Endothelial cell of umbilical vein (primary cell): ENCODE data around the gene MAMDC2. TPM values are rescaled to one million over a fixed set of nuclear protein-coding genes. Genes with fewer than 3 reads are reported as not detected.

ENCODE experiments used
- BruUV-seq: library from RNA; stranded (reverse); fragments of 400-500 nt; replicated peaks from 2 replicates; lab custom pipeline; 2021; lab: Mats Ljungman, UMichigan
- CTCF ChIA-PET: fragments of 300-600, 350-600 bp; sonication (Branson Sonifier 250); formaldehyde crosslinking; loops from one replicate; lab custom pipeline; 2021; ENCODE audit warnings: antibody characterized with exemption, inconsistent platforms; lab: Charles Lee
- POLR2A ChIA-PET: fragments of 300-600, 350-600 bp; sonication (Branson Sonifier 250); formaldehyde crosslinking; loops from one replicate; lab custom pipeline; 2021; ENCODE audit warnings: antibody characterized with exemption, inconsistent platforms; lab: Charles Lee
- DNase-seq: peaks from one replicate; pipeline ENCODE4 v3.0.0-alpha.2; 2011; ENCODE audit warnings: low read depth, low spot score
- FAIRE-seq: peaks from 2 replicates; lab custom pipeline; 2011; peaks lifted over from hg19 to GRCh38; lab: Jason Lieb, UNC
- H2AFZ ChIP-seq: 2 replicates; pipeline ENCODE4 v1.6.0; 2012; ENCODE audit warnings: low read depth, low read length, control low read depth, inconsistent platforms
- H3K27ac ChIP-seq: 2 replicates; pipeline ENCODE4 v1.5.1; 2011; ENCODE audit warnings: low read depth, mild to moderate bottlenecking, control low read depth, low read length, moderate library complexity; ENCODE audit not compliant: insufficient read depth
- H3K27me3 ChIP-seq, 2 experiments: 2 replicates each; pipeline versions ENCODE4 v1.6.0 to v1.6.1; 2011; ENCODE audit warnings: low read length in 2 of 2, mixed read lengths in 1 of 2; ENCODE audit not compliant: control insufficient read depth in 2 of 2, insufficient read depth in 2 of 2
- H3K36me3 ChIP-seq, 2 experiments: 2 replicates in 1 of 2; 3 replicates in 1 of 2; pipeline ENCODE4 v1.5.1; 2011; ENCODE audit warnings: low read length in 2 of 2, mild to moderate bottlenecking in 1 of 2, moderate library complexity in 1 of 2; ENCODE audit not compliant: control insufficient read depth in 2 of 2, insufficient read depth in 2 of 2; ENCODE audit errors: extremely low read depth in 1 of 2
- H3K4me1 ChIP-seq: 3 replicates; pipeline ENCODE4 v1.5.1; 2011; ENCODE audit warnings: mild to moderate bottlenecking, low read length; ENCODE audit not compliant: control insufficient read depth, insufficient read depth; ENCODE audit errors: extremely low read depth
- H3K4me2 ChIP-seq: 2 replicates; pipeline ENCODE4 v1.6.1; 2011; ENCODE audit warnings: low read length, control low read depth, mixed read lengths; ENCODE audit not compliant: insufficient read depth
- H3K4me3 ChIP-seq, 3 experiments: fragments of 200-600 bp in 1 of 3; sonication (generic), shearing (Covaris generic) in 1 of 3; replicated peaks in 1 of 3; 2 replicates each; pipeline ENCODE4 v1.5.1; 2011 to 2016; ENCODE audit warnings: control low read depth in 3 of 3, low read length in 3 of 3, mild to moderate bottlenecking in 2 of 3, inconsistent platforms in 1 of 3, low read depth in 1 of 3, moderate library complexity in 1 of 3; ENCODE audit not compliant: insufficient read depth in 1 of 3
- H3K79me2 ChIP-seq: 2 replicates; pipeline ENCODE4 v1.6.0; 2012; ENCODE audit warnings: low read length, inconsistent platforms; ENCODE audit not compliant: control insufficient read depth, insufficient read depth
- H3K9ac ChIP-seq: replicated peaks from 2 replicates; pipeline ENCODE3; 2011; ENCODE audit warnings: low read length, control low read depth; ENCODE audit not compliant: insufficient read depth; ENCODE audit errors: extremely low read depth
- H3K9me1 ChIP-seq: replicated peaks from 3 replicates; pipeline ENCODE4 v1.6.0; 2011; ENCODE audit warnings: mild to moderate bottlenecking, low read length; ENCODE audit not compliant: control insufficient read depth, insufficient read depth; ENCODE audit errors: extremely low read depth
- H3K9me3 ChIP-seq: replicated peaks from 2 replicates; pipeline ENCODE4 v1.5.1; 2012; ENCODE audit warnings: low read length, inconsistent platforms; ENCODE audit not compliant: control insufficient read depth, insufficient read depth
- H4K20me1 ChIP-seq: replicated peaks from 2 replicates; pipeline ENCODE3; 2011; ENCODE audit warnings: mild to moderate bottlenecking, low read length; ENCODE audit not compliant: control insufficient read depth, insufficient read depth; ENCODE audit errors: extremely low read depth
- EZH2 ChIP-seq: IDR thresholded peaks from 2 replicates; pipeline ENCODE4 v1.6.1; 2012; ENCODE audit warnings: borderline replicate concordance, low read depth, mild to moderate bottlenecking, moderate library complexity, low read length, inconsistent platforms; ENCODE audit not compliant: severe bottlenecking
- FOS ChIP-seq: IDR thresholded peaks from 2 replicates; pipeline ENCODE4 v1.6.1; 2011; ENCODE audit warnings: mild to moderate bottlenecking, low read length, moderate library complexity, borderline replicate concordance; ENCODE audit not compliant: insufficient read depth
- GATA2 ChIP-seq: IDR thresholded peaks from 2 replicates; pipeline ENCODE4 v1.7.0; 2011; ENCODE audit warnings: low read depth, mild to moderate bottlenecking, moderate library complexity, mixed read lengths, low read length; ENCODE audit not compliant: insufficient read length, insufficient read depth
- JUN ChIP-seq: IDR thresholded peaks from 2 replicates; pipeline ENCODE4 v1.6.1; 2011; ENCODE audit warnings: borderline replicate concordance, low read depth; ENCODE audit not compliant: insufficient read length, insufficient read depth
- MYC ChIP-seq: IDR thresholded peaks from one replicate; pipeline ENCODE4 v1.6.1; 2011; ENCODE audit warnings: mild to moderate bottlenecking, low read depth, low read length
- POLR2AphosphoS5 ChIP-seq: IDR thresholded peaks from 2 replicates; pipeline ENCODE4 v1.6.1; 2012; ENCODE audit warnings: low read depth, mild to moderate bottlenecking, control low read depth, low read length, moderate library complexity; ENCODE audit not compliant: insufficient read depth
- dilution Hi-C: fragments of 300-500 bp; cut with MboI; formaldehyde crosslinking; loops from one replicate; pipeline ENCODE4 v1.15.0; 2019; ENCODE audit warnings: low sequenced_read_pairs; ENCODE audit not compliant: extremely low pct_ligation_motif_present
- intact Hi-C: fragments of 100-400 bp; cut with micrococcal nuclease; formaldehyde crosslinking; loops from one replicate; pipeline ENCODE4 v1.10.0; 2022
- polyA plus RNA-seq, 4 experiments: library from polyadenylated mRNA; depleted of rRNA in 3 of 4; stranded (reverse) in 3 of 4; unstranded in 1 of 4; fragments of >200 nt; gene quantifications; 2 replicates each; pipeline versions ENCODE4 v1.2.1 to v1.2.3, GENCODE V29; 2011 to 2012; ENCODE audit warnings: missing spikeins in 1 of 4
- total RNA-seq: library from RNA; stranded (reverse); gene quantifications from 2 replicates; pipeline ENCODE4 v1.2.3, GENCODE V29; 2021
- TF ChIP-seq, protein P1 (sequence below): IDR thresholded peaks from 2 replicates; pipeline ENCODE4 v1.6.1; 2011; ENCODE audit not compliant: insufficient read depth, insufficient read length
- TF ChIP-seq, protein P2 (sequence below), 2 donors: IDR thresholded peaks; 1 replicate in 1 of 2; 2 replicates in 1 of 2; pipeline ENCODE4 v1.5.1; 2011; ENCODE audit warnings: low read length in 2 of 2, mild to moderate bottlenecking in 2 of 2, moderate library complexity in 2 of 2, control low read depth in 1 of 2, inconsistent platforms in 1 of 2, low read depth in 1 of 2; ENCODE audit not compliant: insufficient read depth in 1 of 2; ENCODE audit errors: extremely low read depth in 1 of 2

Gene MAMDC2
- total and polyA plus RNA-seq, 2 donors (not counting 3 experiments of a cell fraction or from before 2014, with no cell fraction given) = 0.60 to 1.1 TPM

DNA sequence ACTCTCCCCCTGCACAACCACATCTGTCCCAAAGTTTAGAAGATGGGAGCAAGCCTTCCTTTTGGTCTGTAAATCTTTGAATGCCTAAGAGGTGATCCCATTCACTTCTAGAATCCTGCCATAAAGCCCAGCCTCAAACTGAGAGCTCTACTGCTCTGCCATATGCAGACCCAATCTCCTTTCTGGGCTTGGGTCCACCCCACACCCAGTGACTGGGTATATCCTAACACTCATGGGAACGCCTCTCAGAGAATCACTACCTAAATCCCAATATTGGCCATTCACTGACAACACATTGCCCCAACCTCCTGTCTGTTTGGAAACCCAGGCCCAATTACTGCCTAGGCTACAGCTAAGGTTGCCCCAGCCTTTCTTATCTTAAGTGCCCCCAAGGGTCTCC is 90.7 kb downstream of the MAMDC2 start:
- Histone ChIP-seq H2AFZ (no peak overlapping the region), H3K36me3 (no peaks in the 10 kb centered on the region), H3K9ac (no peak overlapping the region), H4K20me1 (no peaks in the 10 kb centered on the region), H3K4me1 (peaks cover 22% of the 10 kb centered on the region), H3K79me2 (no peaks in the 10 kb centered on the region), H3K9me1 (no peaks in the 10 kb centered on the region), H3K4me2 (no peak overlapping the region), H3K27me3 (no peaks in the 10 kb centered on the region), H3K27ac (no peak overlapping the region), H3K4me3 (no peak overlapping the region), H3K9me3 (no peaks in the 10 kb centered on the region)
- no peak for FAIRE-seq
- TF ChIP-seq JUN = no peak
- TF ChIP-seq EZH2 = no peak
- no peak for TF ChIP-seq MYC
- TF ChIP-seq, protein P1, sequence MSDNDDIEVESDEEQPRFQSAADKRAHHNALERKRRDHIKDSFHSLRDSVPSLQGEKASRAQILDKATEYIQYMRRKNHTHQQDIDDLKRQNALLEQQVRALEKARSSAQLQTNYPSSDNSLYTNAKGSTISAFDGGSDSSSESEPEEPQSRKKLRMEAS = no peak
- TF ChIP-seq FOS = no peak
- no peak for TF ChIP-seq GATA2
- TF ChIP-seq, protein P2, sequence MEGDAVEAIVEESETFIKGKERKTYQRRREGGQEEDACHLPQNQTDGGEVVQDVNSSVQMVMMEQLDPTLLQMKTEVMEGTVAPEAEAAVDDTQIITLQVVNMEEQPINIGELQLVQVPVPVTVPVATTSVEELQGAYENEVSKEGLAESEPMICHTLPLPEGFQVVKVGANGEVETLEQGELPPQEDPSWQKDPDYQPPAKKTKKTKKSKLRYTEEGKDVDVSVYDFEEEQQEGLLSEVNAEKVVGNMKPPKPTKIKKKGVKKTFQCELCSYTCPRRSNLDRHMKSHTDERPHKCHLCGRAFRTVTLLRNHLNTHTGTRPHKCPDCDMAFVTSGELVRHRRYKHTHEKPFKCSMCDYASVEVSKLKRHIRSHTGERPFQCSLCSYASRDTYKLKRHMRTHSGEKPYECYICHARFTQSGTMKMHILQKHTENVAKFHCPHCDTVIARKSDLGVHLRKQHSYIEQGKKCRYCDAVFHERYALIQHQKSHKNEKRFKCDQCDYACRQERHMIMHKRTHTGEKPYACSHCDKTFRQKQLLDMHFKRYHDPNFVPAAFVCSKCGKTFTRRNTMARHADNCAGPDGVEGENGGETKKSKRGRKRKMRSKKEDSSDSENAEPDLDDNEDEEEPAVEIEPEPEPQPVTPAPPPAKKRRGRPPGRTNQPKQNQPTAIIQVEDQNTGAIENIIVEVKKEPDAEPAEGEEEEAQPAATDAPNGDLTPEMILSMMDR (IDR thresholded peaks at IDR 0.05; ENCODE audit: extremely low read depth in 1 of 2, insufficient read depth in 1 of 2, low read depth in 1 of 2, low read length in 2 of 2) = no peak
- no peak for TF ChIP-seq POLR2AphosphoS5
- DNase-seq = no peak
- dilution Hi-C loops = no loop called here
- intact Hi-C loops = loop anchor here (5.0 to 10.0 kb wide), 2 partner anchors 90 to 1013 kb away; no protein-coding TSS in a partner anchor
- POLR2A ChIA-PET = no interaction called here
- CTCF ChIA-PET = interaction anchor here (2.3 kb wide), 2 partner anchors 21 to 22 kb away, joined by 9 to 21 read pairs; no protein-coding TSS in a partner anchor
- no TSS peak for BruUV-seq
